Mucosa of descending colon (tissue), 3 donors: ENCODE results near the gene QSOX1. TPM values are rescaled to one million over a fixed set of nuclear protein-coding genes. Genes with fewer than 3 reads are reported as not detected.

Experiments
- ATAC-seq: fragments of 200-7000 bp; cut with Tn5 transposase; one replicate; pipeline ENCODE4 v1.9.1; 2020; ENCODE audit warnings: mild to moderate bottlenecking, moderate library complexity
- DNase-seq, 3 donors: peaks; one replicate each; pipeline ENCODE4 v3.0.0-alpha.2; 2020
- H3K36me3 ChIP-seq: fragments of 200-600 bp; one replicate; pipeline ENCODE4 v1.8.0; 2021; ENCODE audit warnings: low read depth, mild to moderate bottlenecking
- H3K4me1 ChIP-seq: fragments of 200-600 bp; one replicate; pipeline ENCODE4 v1.8.0; 2021; ENCODE audit warnings: low read depth, mild to moderate bottlenecking
- H3K4me3 ChIP-seq: fragments of 200-600 bp; one replicate; pipeline ENCODE4 v1.8.0; 2021; ENCODE audit warnings: mild to moderate bottlenecking
- H3K9me3 ChIP-seq: fragments of 200-600 bp; one replicate; pipeline ENCODE4 v1.8.0; 2021; ENCODE audit warnings: mild to moderate bottlenecking
- CTCF ChIP-seq: fragments of 200-600 bp; IDR thresholded peaks from one replicate; pipeline ENCODE4 v1.8.0; 2022; ENCODE audit warnings: antibody characterized with exemption, mild to moderate bottlenecking
- intact Hi-C, 2 donors: fragments of 100-400 bp; cut with DNase I in 1 of 2; cut with micrococcal nuclease in 1 of 2; formaldehyde crosslinking; loops; one replicate each; pipeline versions ENCODE4 v1.11.0 to v1.11.1; 2022; cut with DNase I, micrococcal nuclease
- total RNA-seq, 3 donors: library from RNA; stranded (reverse); fragmentation: NEBNext Ultra II Directional in 2 of 3; extraction: Animal tissue kit (Norgen Biotek cat#: 25700) in 2 of 3; gene quantifications; one replicate each; pipeline versions ENCODE4 v1.2.1 to v1.2.4, GENCODE V29; 2021 to 2023
- donor health status: DM: no; HTN: no; CAD: no; lungs with moderate emphysema.
- donor health status: DM: no; HTN: no; CAD: no.
- donor health status: DM: no; HTN: yes; CAD: no.

Gene QSOX1
- total RNA-seq, 3 donors from 2014 or later = 96.4 to 260 (median 185) TPM

DNA sequence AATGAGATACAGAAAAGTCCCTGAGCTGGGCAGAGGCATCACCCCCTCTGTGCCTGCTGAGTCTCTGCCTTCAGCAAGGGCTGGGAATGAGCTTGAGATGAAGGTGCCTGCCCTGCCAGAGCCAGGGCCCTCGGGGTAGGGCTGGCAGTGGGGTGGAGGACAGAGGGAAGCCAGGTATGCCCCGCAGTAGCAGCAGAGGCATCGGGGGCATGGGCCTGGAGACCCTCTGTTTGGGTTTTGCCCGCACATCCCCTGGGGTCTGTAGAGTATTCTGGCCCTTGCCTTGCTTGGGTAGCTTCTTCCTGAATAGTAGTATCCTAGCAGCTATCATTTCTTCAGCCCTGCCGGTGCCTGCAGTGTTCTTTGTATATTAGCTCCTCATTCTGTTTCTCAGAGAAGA, 33.0 kb downstream of the QSOX1 start:
- no peaks in the 10 kb centered on the region for H3K4me1 ChIP-seq
- no peak for ATAC-seq
- TF ChIP-seq CTCF = no peak
- H3K4me3 ChIP-seq = no peak overlapping the region
- H3K36me3 ChIP-seq = peaks cover 5% of the 10 kb centered on the region
- no peak for DNase-seq
- no peaks in the 10 kb centered on the region for H3K9me3 ChIP-seq
- intact Hi-C loops = no loop called here

- Histone ChIP-seq H3K36me3 (peaks cover 5% of the 10 kb centered on the region), H3K9me3 (no peaks in the 10 kb centered on the region), H3K4me1 (no peaks in the 10 kb centered on the region), H3K4me3 (no peak overlapping the region)
- ATAC-seq = peak; percentile 84
- intact Hi-C loops = no loop called here
- DNase-seq = peak in 2 of 3 donors; percentile 66 to 70
- TF ChIP-seq CTCF = no peak
Observed at GRCh38 chr1:180188091-180188506, 33.4 kb downstream of the QSOX1 start.

DNA sequence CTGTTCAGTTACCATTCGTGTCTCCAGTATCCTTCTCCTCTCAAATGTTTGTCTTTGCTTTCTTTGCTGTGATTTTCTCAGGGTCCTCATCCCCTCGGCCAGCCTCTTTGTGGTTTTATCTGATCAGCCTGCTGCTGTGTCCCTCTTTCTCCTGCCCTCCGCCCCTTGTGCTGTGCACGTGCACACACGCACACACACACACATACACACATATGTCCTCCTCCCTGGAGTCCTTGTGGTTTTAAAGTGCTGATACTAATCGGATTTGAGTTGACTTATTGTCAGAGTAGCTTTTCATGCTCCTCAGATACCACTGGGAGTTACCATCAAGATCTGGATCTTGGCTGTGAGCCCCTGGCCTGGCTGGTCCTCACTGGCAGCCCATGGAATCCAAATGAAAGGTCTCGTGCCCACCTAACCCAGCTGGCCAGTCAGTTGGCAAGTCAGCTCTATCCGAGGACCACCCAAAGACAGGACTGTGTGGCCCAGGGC, 34.1 kb downstream of the QSOX1 start:
- ATAC-seq = no peak
- intact Hi-C loops = no loop called here

GRCh38 chr1:180190091-180190490, 35.4 kb downstream of the QSOX1 start:
- H3K9me3 ChIP-seq = no peaks in the 10 kb centered on the region
- H3K4me3 ChIP-seq = no peak overlapping the region
- peaks cover 5% of the 10 kb centered on the region for H3K4me1 ChIP-seq
- DNase-seq (no peak), ATAC-seq (no peak)
- no peak for TF ChIP-seq CTCF
- no peaks in the 10 kb centered on the region for H3K36me3 ChIP-seq
- intact Hi-C loops = no loop called here

More for the DNA sequence above, 34.1 kb downstream of the QSOX1 start:
- no peak overlapping the region for H3K4me3 ChIP-seq
- DNase-seq = no peak
- peaks cover 5% of the 10 kb centered on the region for H3K36me3 ChIP-seq
- H3K4me1 ChIP-seq = peaks cover 2% of the 10 kb centered on the region
- no peaks in the 10 kb centered on the region for H3K9me3 ChIP-seq
- no peak for TF ChIP-seq CTCF

- Histone ChIP-seq H3K9me3 (no peaks in the 10 kb centered on the region), H3K36me3 (peaks cover 2% of the 10 kb centered on the region), H3K4me1 (peaks cover 5% of the 10 kb centered on the region), H3K4me3 (no peak overlapping the region)
- DNase-seq (no peak), ATAC-seq (no peak)
- no peak for TF ChIP-seq CTCF
- intact Hi-C loops = no loop called here
Observed at GRCh38 chr1:180192172-180192571, 37.5 kb downstream of the QSOX1 start.
